HG03575 (cell line): ENCODE results near the gene OR2AK2.

Source experiments
- ATAC-seq: cut with Tn5 transposase; IDR thresholded peaks from one replicate; pipeline ENCODE4 v1.9.1; 2021; ENCODE audit not compliant: unreplicated experiment, insufficient number of reproducible peaks, low FRiP score; ENCODE audit errors: extremely low read depth

The OR2AK2 gene, protein sequence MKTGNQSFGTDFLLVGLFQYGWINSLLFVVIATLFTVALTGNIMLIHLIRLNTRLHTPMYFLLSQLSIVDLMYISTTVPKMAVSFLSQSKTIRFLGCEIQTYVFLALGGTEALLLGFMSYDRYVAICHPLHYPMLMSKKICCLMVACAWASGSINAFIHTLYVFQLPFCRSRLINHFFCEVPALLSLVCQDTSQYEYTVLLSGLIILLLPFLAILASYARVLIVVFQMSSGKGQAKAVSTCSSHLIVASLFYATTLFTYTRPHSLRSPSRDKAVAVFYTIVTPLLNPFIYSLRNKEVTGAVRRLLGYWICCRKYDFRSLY

GRCh38 chr1:247964933-247965332, at the start of gene OR2AK2:
Gene OR2AK2 (plus strand): TSS chr1:247965233. CDS start chr1:247965377, 144 bp downstream.
- no peak for ATAC-seq

DNA sequence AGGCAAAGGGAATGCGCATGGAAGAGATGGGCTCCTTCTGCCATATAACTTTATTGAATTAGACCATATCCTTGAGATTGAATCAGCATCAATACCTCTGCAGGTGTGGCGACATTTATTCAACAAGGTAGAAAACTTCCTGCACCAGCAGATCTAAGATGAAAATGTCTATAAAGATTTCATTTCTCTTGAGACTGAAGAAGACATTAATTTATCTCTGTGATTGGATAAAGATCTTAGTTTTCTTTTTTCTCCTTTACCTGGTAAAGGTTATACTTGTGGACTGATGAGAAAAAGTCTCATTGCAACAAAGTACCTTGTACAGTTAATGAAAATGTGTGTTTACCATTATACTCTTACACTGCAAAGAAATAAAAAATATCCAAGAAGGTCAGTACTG, 45.1 kb upstream of the OR2AK2 start, which contains the start of gene OR2T8:
Gene OR2T8 (plus strand): TSS at position 301 of the 400 bp plus-strand sequence. CDS start 766 bp downstream, outside the sequence.
- ATAC-seq = no peak

GRCh38 chr1:247923941-247924340, 41.1 kb upstream of the OR2AK2 start:
- no peak for ATAC-seq

DNA sequence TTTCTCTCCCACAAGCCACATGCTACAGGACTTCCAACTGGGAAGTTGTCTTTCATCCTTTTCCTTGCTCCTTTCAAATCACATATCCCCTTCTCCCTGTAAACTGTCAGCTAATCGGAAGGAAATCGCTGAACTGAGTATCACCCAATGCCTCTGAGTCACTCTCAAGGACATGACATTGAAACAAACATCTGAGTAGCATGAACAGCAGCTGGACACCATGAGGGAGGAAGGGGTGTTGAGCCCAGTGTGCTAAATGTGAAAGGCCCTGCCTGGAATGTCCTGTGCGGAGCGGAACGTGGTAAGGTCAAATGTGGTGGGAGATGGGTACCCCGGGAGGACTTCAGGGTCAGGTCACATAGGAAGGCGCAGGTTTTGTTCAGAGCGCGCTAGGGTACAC, 40.2 kb upstream of the OR2AK2 start, which contains the start of gene OR2AJ1:
Gene OR2AJ1 (plus strand): TSS at position 22 of the 400 bp plus-strand sequence. CDS start 8,880 bp downstream, outside the sequence.
- no peak for ATAC-seq

- ATAC-seq = no peak
These were observed 31.0 kb upstream of the OR2AK2 start for GRCh38 chr1:247933989-247934388.

- ATAC-seq = no peak
These were observed 29.3 kb upstream of the OR2AK2 start for GRCh38 chr1:247935781-247936180.

GRCh38 chr1:247936415-247936814, 28.6 kb upstream of the OR2AK2 start:
- no peak for ATAC-seq

- peak; percentile 99 for ATAC-seq
These were observed 27.9 kb upstream of the OR2AK2 start for GRCh38 chr1:247936965-247937734.

DNA sequence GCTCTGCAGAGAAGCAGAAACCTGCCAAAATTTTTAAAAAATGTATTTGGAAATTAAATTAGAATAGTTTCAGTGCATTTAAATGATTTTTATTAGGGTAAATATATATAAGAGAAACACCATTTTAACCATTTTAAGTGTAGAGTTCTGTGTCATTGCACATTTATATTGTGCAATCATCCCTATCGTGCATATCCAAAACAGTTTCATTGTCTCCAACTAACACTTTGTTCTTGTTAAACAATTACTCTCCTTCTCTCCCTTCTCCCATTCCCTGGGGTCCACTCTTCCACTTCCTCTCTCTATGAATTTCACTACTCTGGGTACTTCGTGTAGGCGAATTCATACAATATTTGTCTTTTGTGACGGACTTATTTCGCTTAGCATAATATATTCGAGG, 22.4 kb upstream of the OR2AK2 start:
- ATAC-seq = no peak

- ATAC-seq = no peak
These were observed 16.5 kb upstream of the OR2AK2 start, which contains the start of gene OR2L8 for GRCh38 chr1:247948558-247948957. Gene OR2L8 (plus strand): TSS chr1:247948858. CDS start chr1:247948858, 0 bp downstream.

GRCh38 chr1:247953408-247953807, 11.6 kb upstream of the OR2AK2 start:
- ATAC-seq = no peak

GRCh38 chr1:247961791-247962190, 3.2 kb upstream of the OR2AK2 start:
- no peak for ATAC-seq

DNA sequence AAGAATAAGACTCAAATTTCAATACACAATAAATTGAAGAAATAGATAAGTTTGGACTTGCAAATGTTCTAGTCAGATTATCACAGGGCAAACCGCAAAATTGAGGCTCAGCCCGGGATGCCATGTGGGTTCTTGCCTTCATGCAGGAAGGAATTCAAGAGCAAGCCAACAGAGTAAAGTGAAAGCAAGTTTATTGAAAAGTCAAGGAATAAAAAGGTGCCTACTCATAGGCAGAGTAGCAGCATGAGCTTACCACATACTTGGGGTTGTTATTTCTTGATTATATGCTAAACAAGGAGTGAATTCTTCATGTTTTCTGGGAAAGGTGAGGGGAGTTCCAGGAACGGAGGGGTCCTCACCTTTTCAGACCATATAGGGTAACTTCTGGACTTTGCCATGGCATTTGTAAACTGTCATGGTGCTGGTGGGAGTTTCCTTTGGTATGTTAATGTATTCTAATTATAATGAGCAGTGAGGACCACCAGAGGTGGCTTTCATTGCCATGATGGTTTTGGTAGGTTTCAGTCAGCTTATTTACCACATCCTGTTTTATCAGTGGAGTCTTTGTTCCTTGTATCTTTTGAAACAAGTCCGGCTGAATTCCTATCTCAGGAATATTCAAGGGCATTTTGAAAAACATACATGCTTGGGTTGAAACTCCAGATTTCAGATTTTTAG, 2.0 kb upstream of the OR2AK2 start:
- ATAC-seq = no peak

DNA sequence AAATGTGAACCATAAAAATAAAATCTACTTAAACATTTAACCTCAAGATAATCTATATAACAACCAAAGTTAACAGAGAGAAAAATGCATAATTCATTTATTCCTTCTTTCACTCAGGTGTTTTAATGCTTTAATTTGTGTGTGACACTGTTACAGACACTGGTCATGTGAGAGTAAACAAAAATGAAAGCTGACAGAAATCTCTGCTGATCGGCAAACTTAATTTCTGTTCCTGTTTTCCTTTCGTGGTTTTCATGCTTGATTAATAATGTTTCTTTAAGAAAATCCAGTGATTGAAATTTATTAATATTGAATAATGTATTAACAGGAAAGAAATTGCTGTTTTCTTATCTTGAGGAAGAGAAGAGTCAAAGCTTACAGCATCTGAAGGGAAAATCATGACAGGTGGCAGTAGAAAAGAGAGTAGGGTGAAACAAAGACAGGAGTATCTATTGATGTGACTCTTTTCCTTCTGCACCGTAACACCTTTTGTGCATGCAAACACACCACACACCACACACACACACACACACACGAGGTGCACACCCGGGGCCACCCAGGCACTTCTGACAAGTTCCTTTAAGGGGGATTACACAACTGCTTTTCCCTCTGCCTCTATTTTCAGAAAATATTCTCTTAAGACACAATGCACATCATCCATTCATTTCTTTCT, 1.6 kb downstream of the OR2AK2 start:
- no peak for ATAC-seq

GRCh38 chr1:247992986-247993385, 28.0 kb downstream of the OR2AK2 start:
- ATAC-seq = no peak

GRCh38 chr1:247998811-247999210, 33.8 kb downstream of the OR2AK2 start:
- no peak for ATAC-seq

DNA sequence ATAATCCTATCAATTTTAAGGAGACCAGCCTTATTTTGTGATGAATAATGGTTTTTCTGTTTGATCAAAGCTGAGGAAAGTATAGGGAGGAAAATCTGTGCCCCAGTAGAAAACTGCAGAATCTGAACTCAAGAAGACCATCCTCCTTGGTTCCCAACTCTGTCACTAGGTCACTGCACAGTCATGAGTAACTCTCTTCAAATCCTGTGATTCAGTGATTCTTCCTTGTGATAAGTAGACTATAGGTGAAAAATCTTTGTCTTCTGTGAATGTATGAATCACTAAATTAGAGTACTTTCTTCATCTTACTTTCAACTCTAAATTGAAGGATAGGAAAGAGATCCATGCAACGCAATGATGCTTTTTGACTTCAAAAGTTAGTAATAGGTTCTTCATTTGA, 35.1 kb downstream of the OR2AK2 start:
- ATAC-seq = no peak

GRCh38 chr1:248007778-248008177, 42.7 kb downstream of the OR2AK2 start:
- ATAC-seq = no peak

DNA sequence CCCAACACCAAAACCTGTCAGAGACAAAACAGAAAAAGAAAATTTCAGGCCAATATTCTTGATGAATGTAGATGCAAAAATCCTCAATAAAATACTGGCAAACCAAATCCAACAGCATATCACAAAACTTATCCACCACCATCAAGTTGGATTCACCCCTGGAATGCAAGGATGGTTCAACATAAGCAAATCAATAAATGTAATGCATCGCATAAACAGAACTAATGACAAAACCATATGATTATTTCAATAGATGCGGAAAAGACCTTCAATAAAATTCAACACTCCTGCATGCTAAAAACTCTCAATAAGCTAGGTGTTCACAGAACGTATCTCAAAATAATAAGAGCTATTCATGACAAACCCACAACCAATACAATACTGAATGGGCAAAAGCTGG, 44.6 kb downstream of the OR2AK2 start:
- no peak for ATAC-seq
